SK-N-MC (cell line): ENCODE measurements around the gene P2RX4.

Source experiments
- EZH2 ChIP-seq: fragments of 200-600 bp; sonication (generic); IDR thresholded peaks from one replicate; pipeline ENCODE4 v1.6.1; 2017; ENCODE audit warnings: antibody characterized with exemption
- FOXP2 ChIP-seq: optimal IDR thresholded peaks from 2 replicates; pipeline ENCODE3; 2011; ENCODE audit warnings: mild to moderate bottlenecking, moderate library complexity; ENCODE audit not compliant: insufficient read depth; ENCODE audit errors: extremely low read length, control extremely low read depth
- POLR2AphosphoS5 ChIP-seq: IDR thresholded peaks from 2 replicates; pipeline ENCODE4 v1.6.1; 2012; ENCODE audit warnings: mild to moderate bottlenecking, low read depth, low read length, borderline replicate concordance

DNA sequence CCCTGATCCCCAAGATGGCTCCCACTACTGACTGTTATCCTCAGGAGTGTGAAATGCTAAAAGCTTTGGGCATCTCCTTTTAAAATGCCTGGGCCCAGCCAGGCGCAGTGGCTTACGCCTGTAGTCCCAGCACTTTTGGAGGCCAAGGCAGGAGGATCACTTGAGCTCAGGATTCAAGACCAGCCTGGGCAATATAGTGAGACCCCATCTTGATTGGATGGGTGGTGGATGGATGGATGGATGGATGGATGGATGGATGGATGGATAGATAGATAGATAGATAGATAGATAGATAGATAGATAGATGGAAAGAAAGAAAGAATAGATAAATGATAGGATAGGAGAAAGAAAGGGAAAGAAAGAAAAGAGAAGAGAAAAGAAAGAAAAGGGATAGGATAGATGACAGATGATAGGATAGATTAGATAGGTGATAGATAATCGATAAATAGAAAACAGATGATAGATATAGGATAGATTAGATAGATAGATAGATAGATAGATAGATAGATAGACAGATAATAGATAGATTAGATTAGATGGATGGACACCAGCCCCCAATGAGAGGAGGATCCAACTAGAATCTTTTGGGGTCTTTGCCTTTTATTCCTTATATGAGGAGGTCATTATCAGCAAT is 9.5 kb downstream of the P2RX4 start:
- TF ChIP-seq EZH2 (no peak), POLR2AphosphoS5 (no peak), FOXP2 (no peak)
